Gastroesophageal sphincter (tissue), 3 donors: ENCODE results near the gene VSNL1.

Source experiments
- EP300 ChIP-seq: sonication (generic); formaldehyde crosslinking; IDR thresholded peaks from one replicate; pipeline ENCODE4 v1.6.1; 2017; ENCODE audit warnings: antibody characterized with exemption, mild to moderate bottlenecking
- POLR2A ChIP-seq, 2 donors: fragments of 450-650 bp; IDR thresholded peaks; one replicate each; pipeline ENCODE4 v1.6.1; 2017; ENCODE audit warnings: antibody characterized with exemption in 2 of 2, mild to moderate bottlenecking in 2 of 2, moderate library complexity in 1 of 2
- TF ChIP-seq, protein P1 (sequence below), 4 experiments: fragments of 200-600 bp in 2 of 4; fragments of 450-650 bp in 2 of 4; sonication (generic) in 1 of 4; IDR thresholded peaks; one replicate each; pipeline ENCODE4 v1.5.1; 2017 to 2019; ENCODE audit warnings: antibody characterized with exemption in 4 of 4, mild to moderate bottlenecking in 2 of 4, moderate library complexity in 2 of 4

- TF ChIP-seq, protein P1, sequence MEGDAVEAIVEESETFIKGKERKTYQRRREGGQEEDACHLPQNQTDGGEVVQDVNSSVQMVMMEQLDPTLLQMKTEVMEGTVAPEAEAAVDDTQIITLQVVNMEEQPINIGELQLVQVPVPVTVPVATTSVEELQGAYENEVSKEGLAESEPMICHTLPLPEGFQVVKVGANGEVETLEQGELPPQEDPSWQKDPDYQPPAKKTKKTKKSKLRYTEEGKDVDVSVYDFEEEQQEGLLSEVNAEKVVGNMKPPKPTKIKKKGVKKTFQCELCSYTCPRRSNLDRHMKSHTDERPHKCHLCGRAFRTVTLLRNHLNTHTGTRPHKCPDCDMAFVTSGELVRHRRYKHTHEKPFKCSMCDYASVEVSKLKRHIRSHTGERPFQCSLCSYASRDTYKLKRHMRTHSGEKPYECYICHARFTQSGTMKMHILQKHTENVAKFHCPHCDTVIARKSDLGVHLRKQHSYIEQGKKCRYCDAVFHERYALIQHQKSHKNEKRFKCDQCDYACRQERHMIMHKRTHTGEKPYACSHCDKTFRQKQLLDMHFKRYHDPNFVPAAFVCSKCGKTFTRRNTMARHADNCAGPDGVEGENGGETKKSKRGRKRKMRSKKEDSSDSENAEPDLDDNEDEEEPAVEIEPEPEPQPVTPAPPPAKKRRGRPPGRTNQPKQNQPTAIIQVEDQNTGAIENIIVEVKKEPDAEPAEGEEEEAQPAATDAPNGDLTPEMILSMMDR (IDR thresholded peaks at IDR 0.05): no peak
- TF ChIP-seq EP300: no peak
- no peak for TF ChIP-seq POLR2A (IDR thresholded peaks at IDR 0.05)
These were observed 59.1 kb downstream of the VSNL1 start for GRCh38 chr2:17599617-17600016.
